Gastroesophageal sphincter (tissue), 3 donors: ENCODE measurements around the gene COMMD2.

Source experiments
- CTCF ChIP-seq, 4 experiments: fragments of 200-600 bp in 2 of 4; fragments of 450-650 bp in 2 of 4; sonication (generic) in 1 of 4; IDR thresholded peaks; one replicate each; pipeline ENCODE4 v1.5.1; 2017 to 2019; ENCODE audit warnings: antibody characterized with exemption in 4 of 4, mild to moderate bottlenecking in 2 of 4, moderate library complexity in 2 of 4
- POLR2A ChIP-seq, 2 donors: fragments of 450-650 bp; IDR thresholded peaks; one replicate each; pipeline ENCODE4 v1.6.1; 2017; ENCODE audit warnings: antibody characterized with exemption in 2 of 2, mild to moderate bottlenecking in 2 of 2, moderate library complexity in 1 of 2

- TF ChIP-seq CTCF (IDR thresholded peaks at IDR 0.05) (no peak), POLR2A (IDR thresholded peaks at IDR 0.05) (no peak)
Measured at GRCh38 chr3:149763565-149764195, 11.4 kb upstream of the COMMD2 start.
